CD4-positive, alpha-beta T cell treated with Interferon gamma for 1 hour (primary cell): ENCODE results near the gene ABCA4.

Source experiments
- DNase-seq: peaks from one replicate; pipeline ENCODE4 v3.0.0-alpha.2; 2020

Gene ABCA4

GRCh38 chr1:94079080-94079940 lies 41.6 kb downstream of the ABCA4 start:
- DNase-seq, result no peak

- no peak for DNase-seq
Measured at GRCh38 chr1:94072840-94073522, 48.0 kb downstream of the ABCA4 start.

- no peak for DNase-seq
Measured at GRCh38 chr1:94071976-94072375, 49.0 kb downstream of the ABCA4 start.

GRCh38 chr1:94071391-94071790 lies 49.6 kb downstream of the ABCA4 start:
- DNase-seq, result no peak

- DNase-seq, result no peak
Measured at GRCh38 chr1:94070865-94071264, 50.1 kb downstream of the ABCA4 start.

- DNase-seq, result no peak
Measured at GRCh38 chr1:94069919-94070285, 51.0 kb downstream of the ABCA4 start.

- no peak for DNase-seq
Measured at GRCh38 chr1:94068999-94069918, 51.7 kb downstream of the ABCA4 start.

- no peak for DNase-seq
Measured at GRCh38 chr1:94068096-94068998, 52.6 kb downstream of the ABCA4 start.

- DNase-seq, result no peak
Measured at GRCh38 chr1:94067196-94067595, 53.8 kb downstream of the ABCA4 start.

GRCh38 chr1:94063379-94063778 lies 57.6 kb downstream of the ABCA4 start:
- no peak for DNase-seq

GRCh38 chr1:94061513-94062443 lies 59.2 kb downstream of the ABCA4 start:
- DNase-seq, result no peak

- DNase-seq, result no peak
Measured at GRCh38 chr1:94060720-94061119, 60.2 kb downstream of the ABCA4 start.

- DNase-seq, result no peak
Measured at GRCh38 chr1:94058766-94059165, 62.2 kb downstream of the ABCA4 start.

- DNase-seq, result no peak
Measured at GRCh38 chr1:94056996-94057395, 64.0 kb downstream of the ABCA4 start.

- DNase-seq, result no peak
Measured at GRCh38 chr1:94056171-94056570, 64.8 kb downstream of the ABCA4 start.

GRCh38 chr1:94055459-94056122 lies 65.4 kb downstream of the ABCA4 start:
- no peak for DNase-seq

- no peak for DNase-seq
Measured at GRCh38 chr1:94050675-94051074, 70.3 kb downstream of the ABCA4 start.

- DNase-seq, result no peak
Measured at GRCh38 chr1:94050254-94050653, 70.7 kb downstream of the ABCA4 start.

- DNase-seq, result no peak
Measured at GRCh38 chr1:94049791-94050190, 71.2 kb downstream of the ABCA4 start.

GRCh38 chr1:94048413-94049164 lies 72.4 kb downstream of the ABCA4 start:
- no peak for DNase-seq
